ENCODE measurements around the gene MSRB1.

DNA sequence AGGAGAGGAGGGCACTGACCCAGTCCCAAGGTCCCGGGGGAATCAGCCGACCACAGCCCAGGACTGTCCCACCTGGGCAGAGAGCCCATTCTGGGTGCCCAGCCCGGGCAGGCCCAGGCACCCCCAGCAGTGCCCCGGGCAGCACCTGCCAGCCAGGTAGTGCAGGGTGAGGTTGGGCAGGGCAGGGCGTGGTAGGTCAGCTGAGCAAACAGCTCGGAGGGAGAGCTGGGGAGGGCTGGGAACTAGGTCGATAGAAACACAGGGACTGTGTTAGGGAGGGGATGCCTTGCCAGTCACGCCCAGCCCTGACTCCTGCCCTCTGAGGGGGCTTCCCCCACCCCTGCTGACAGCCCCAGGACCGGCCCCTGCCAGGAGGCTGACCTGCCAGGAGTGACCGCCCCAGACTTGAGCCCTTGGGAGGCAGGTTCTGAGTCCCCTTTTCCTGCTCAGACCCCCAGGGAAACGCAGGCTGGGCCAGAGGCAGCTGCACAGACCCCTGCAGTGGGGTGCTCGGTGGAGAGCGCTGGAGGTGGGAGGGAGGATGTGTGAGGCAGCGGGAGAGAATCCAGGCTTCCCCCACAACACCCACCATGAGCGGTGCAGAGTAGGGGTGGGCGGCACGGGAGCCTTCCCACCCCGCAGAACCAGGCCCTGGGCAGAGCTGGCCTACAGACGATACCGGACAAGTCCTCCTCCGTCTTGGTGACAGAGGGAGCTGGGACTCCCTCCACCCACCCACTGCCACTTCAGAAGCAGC is 29.5 kb downstream of the MSRB1 start:
- TF ChIP-seq, protein P1, sequence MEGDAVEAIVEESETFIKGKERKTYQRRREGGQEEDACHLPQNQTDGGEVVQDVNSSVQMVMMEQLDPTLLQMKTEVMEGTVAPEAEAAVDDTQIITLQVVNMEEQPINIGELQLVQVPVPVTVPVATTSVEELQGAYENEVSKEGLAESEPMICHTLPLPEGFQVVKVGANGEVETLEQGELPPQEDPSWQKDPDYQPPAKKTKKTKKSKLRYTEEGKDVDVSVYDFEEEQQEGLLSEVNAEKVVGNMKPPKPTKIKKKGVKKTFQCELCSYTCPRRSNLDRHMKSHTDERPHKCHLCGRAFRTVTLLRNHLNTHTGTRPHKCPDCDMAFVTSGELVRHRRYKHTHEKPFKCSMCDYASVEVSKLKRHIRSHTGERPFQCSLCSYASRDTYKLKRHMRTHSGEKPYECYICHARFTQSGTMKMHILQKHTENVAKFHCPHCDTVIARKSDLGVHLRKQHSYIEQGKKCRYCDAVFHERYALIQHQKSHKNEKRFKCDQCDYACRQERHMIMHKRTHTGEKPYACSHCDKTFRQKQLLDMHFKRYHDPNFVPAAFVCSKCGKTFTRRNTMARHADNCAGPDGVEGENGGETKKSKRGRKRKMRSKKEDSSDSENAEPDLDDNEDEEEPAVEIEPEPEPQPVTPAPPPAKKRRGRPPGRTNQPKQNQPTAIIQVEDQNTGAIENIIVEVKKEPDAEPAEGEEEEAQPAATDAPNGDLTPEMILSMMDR (IDR thresholded peaks at IDR 0.05): no peak
- TF ChIP-seq POLR2AphosphoS5 (IDR thresholded peaks at IDR 0.05): no peak

Data from sigmoid colon (tissue), 4 donors.